Calu3 (cell line): ENCODE results near the gene GAS7. TPM values are rescaled to one million over a fixed set of nuclear protein-coding genes. Genes with fewer than 3 reads are reported as not detected.

ENCODE experiments used
- BruUV-seq: library from RNA; stranded (reverse); fragments of 400-500 nt; replicated peaks from 2 replicates; lab custom pipeline; 2021; lab: Mats Ljungman, UMichigan
- CTCF ChIA-PET: fragments of 300-600 bp; sonication (Branson Sonifier 250); formaldehyde crosslinking; loops from one replicate; lab custom pipeline; 2022; ENCODE audit warnings: antibody characterized with exemption; lab: Charles Lee
- DNase-seq: peaks from one replicate; pipeline ENCODE4 v3.0.0; 2022
- H3K27ac Mint-ChIP-seq: one replicate; pipeline ENCODE4 v1.8.0; 2022; ENCODE audit warnings: mixed read lengths; ENCODE audit not compliant: unreplicated experiment
- H3K27me3 Mint-ChIP-seq: one replicate; pipeline ENCODE4 v1.8.0; 2022; ENCODE audit warnings: mixed read lengths; ENCODE audit not compliant: unreplicated experiment
- H3K36me3 Mint-ChIP-seq: one replicate; pipeline ENCODE4 v1.8.0; 2022; ENCODE audit warnings: mild to moderate bottlenecking, moderate library complexity, mixed read lengths; ENCODE audit not compliant: insufficient read depth, unreplicated experiment
- H3K4me1 Mint-ChIP-seq: one replicate; pipeline ENCODE4 v1.8.0; 2022; ENCODE audit warnings: mild to moderate bottlenecking, low read depth, mixed read lengths; ENCODE audit not compliant: unreplicated experiment
- H3K4me3 Mint-ChIP-seq: one replicate; pipeline ENCODE4 v1.8.0; 2022; ENCODE audit warnings: mild to moderate bottlenecking, low read depth, moderate library complexity, mixed read lengths; ENCODE audit not compliant: unreplicated experiment
- H3K9me3 Mint-ChIP-seq: one replicate; pipeline ENCODE4 v1.8.0; 2022; ENCODE audit warnings: low read depth, mixed read lengths; ENCODE audit not compliant: unreplicated experiment
- intact Hi-C: fragments of 100-400 bp; cut with micrococcal nuclease; formaldehyde crosslinking; loops from one replicate; pipeline ENCODE4 v1.10.0; 2022; ENCODE audit not compliant: unreplicated experiment
- total RNA-seq: library from RNA; stranded (reverse); gene quantifications from 2 replicates; pipeline ENCODE4 v1.2.3, GENCODE V29; 2022
- TF ChIP-seq, protein P1 (sequence below): fragments of 200-600 bp; IDR thresholded peaks from one replicate; pipeline ENCODE4 v1.8.0; 2022; ENCODE audit warnings: antibody characterized with exemption; ENCODE audit not compliant: unreplicated experiment

GAS7 gene
- total RNA-seq, 1 experiment from 2014 or later: 0.42 TPM

DNA sequence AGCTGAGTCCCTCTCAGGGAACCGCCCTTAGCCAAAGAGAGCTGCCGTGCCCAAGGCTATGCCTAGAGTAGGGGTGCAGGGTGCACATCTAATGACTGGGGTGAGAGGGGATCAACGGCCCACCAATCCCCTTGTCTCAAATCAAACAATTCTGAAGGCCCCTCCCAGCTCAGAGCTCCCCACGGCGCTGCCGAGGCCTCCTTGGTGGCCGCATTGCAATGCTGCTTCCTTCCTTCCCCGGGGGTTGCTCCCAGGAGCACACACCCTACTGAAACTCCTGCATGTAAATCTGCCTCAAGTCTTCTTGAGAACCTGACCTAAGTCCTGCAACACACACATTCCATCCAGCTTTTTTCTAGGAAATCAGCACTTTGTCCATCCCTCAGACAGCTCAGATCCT lies 212.8 kb downstream of the GAS7 start:
- BruUV-seq: no TSS peak
- Mint-ChIP-seq H3K27me3 (peaks cover 18% of the 10 kb centered on the region), H3K4me3 (no peak overlapping the region), H3K4me1 (no peaks in the 10 kb centered on the region), H3K36me3 (peaks cover 4% of the 10 kb centered on the region), H3K9me3 (no peaks in the 10 kb centered on the region), H3K27ac (no peak overlapping the region)
- CTCF ChIA-PET: no interaction called here
- DNase-seq: no peak
- intact Hi-C loops: no loop called here
- TF ChIP-seq, protein P1, sequence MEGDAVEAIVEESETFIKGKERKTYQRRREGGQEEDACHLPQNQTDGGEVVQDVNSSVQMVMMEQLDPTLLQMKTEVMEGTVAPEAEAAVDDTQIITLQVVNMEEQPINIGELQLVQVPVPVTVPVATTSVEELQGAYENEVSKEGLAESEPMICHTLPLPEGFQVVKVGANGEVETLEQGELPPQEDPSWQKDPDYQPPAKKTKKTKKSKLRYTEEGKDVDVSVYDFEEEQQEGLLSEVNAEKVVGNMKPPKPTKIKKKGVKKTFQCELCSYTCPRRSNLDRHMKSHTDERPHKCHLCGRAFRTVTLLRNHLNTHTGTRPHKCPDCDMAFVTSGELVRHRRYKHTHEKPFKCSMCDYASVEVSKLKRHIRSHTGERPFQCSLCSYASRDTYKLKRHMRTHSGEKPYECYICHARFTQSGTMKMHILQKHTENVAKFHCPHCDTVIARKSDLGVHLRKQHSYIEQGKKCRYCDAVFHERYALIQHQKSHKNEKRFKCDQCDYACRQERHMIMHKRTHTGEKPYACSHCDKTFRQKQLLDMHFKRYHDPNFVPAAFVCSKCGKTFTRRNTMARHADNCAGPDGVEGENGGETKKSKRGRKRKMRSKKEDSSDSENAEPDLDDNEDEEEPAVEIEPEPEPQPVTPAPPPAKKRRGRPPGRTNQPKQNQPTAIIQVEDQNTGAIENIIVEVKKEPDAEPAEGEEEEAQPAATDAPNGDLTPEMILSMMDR: no peak

DNA sequence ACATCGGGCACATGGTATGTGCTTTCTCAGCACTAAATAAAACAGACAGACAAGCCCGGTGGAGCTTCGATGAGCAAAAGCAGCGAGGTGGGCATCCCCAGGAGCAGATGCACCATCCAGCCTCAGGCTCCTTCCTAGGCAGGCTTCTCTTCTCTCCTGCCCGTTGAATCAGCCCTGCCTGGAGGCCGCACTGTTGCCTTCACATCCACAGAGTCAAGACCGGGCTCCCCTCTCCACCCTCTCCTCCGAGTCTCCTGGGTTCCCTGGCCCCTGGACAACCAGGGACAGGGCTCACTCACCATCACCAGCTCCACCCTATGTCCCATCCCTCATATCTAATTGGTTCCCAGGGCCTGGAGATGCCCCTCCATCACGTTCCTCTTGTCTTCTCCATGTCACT lies 213.6 kb downstream of the GAS7 start:
- CTCF ChIA-PET: interaction anchor here (0.6 kb wide), 1 partner anchor 180 kb away, joined by 7 read pairs; no protein-coding TSS in a partner anchor
- DNase-seq: no peak
- Mint-ChIP-seq H3K36me3 (peaks cover 4% of the 10 kb centered on the region), H3K27me3 (peaks cover 18% of the 10 kb centered on the region), H3K27ac (no peak overlapping the region), H3K9me3 (no peaks in the 10 kb centered on the region), H3K4me3 (no peak overlapping the region), H3K4me1 (no peaks in the 10 kb centered on the region)
- no TSS peak for BruUV-seq
- intact Hi-C loops: no loop called here
- TF ChIP-seq, protein P1: no peak

DNA sequence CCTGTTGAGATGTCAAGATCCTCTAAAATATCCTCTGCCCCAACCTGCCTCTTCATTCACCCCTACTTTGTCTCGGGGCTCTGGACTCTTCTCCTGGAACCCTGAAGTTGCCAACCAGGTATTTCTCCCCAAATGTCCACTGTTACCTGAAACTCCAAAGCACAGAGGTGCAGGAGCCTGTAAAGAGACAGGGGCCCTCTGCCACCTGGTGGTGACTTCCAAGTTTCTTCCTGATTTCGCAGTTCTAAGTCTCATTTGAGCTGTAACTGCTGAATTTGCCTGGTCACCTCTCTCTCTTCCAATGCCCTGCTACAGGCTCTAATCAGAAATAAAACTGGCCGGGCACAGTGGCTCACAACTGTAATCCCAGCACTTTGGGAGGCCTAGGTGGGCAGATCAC lies 216.2 kb downstream of the GAS7 start:
- H3K4me1 Mint-ChIP-seq: no peaks in the 10 kb centered on the region
- peaks cover 18% of the 10 kb centered on the region for H3K27me3 Mint-ChIP-seq
- no peaks in the 10 kb centered on the region for H3K9me3 Mint-ChIP-seq
- TF ChIP-seq, protein P1: no peak
- H3K27ac Mint-ChIP-seq: no peak overlapping the region
- H3K4me3 Mint-ChIP-seq: no peak overlapping the region
- DNase-seq: peak; percentile 17
- BruUV-seq: no TSS peak
- CTCF ChIA-PET: interaction anchor here (1.2 kb wide), 2 partner anchors 54 to 57 kb away, joined by 3 read pairs; no protein-coding TSS in a partner anchor
- intact Hi-C loops: no loop called here
- no peaks in the 10 kb centered on the region for H3K36me3 Mint-ChIP-seq

DNA sequence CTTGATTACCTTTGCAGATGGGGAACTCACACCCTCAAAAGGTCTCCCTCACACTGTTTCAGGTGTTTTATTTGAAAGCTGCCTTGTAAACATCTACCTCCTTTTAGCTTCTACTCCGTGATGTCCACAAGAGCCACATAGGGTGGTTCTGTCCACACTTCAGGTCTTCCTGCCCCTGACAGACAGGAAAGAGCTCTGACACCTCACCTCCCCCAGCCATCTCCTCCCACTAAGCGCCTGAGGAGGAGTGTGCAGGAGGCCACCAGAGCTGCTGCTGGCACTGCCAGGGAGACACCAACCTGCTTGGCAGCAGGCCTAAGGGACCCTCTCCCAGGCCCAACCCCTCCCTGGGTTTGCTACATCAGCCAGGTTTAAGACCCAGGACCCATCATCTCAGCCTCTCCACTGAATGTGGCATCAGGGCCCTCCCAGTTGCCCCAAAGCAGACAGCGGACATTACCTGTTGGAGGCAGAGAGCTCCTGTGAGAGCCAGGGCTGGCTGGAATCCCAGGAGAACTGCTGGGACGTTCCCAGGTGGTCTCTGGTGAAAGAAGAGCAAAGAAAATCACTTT lies 217.0 kb downstream of the GAS7 start:
- H3K4me3 Mint-ChIP-seq: no peak overlapping the region
- no peak overlapping the region for H3K27ac Mint-ChIP-seq
- BruUV-seq: no TSS peak
- DNase-seq: no peak
- TF ChIP-seq, protein P1: no peak
- peaks cover 18% of the 10 kb centered on the region for H3K27me3 Mint-ChIP-seq
- H3K9me3 Mint-ChIP-seq: no peaks in the 10 kb centered on the region
- H3K4me1 Mint-ChIP-seq: no peaks in the 10 kb centered on the region
- no peaks in the 10 kb centered on the region for H3K36me3 Mint-ChIP-seq
- CTCF ChIA-PET: interaction anchor here (1.2 kb wide), 2 partner anchors 53 to 57 kb away, joined by 3 read pairs; no protein-coding TSS in a partner anchor
- intact Hi-C loops: no loop called here
